Stomach (tissue), 9 donors: ENCODE results near the gene BBLN. TPM values are rescaled to one million over a fixed set of nuclear protein-coding genes. Genes with fewer than 3 reads are reported as not detected.

ENCODE experiments used
- DNase-seq, 2 donors: peaks; one replicate each; pipeline versions ENCODE4 v3.0.0 to v3.0.0-alpha.2; 2013 to 2019
- H3K27ac ChIP-seq, 5 donors: fragments of 200-600 bp in 4 of 5; sonication (generic) in 4 of 5; one replicate each; pipeline ENCODE4 v1.5.1; 2013 to 2019; ENCODE audit warnings: mild to moderate bottlenecking in 1 of 5, moderate library complexity in 1 of 5
- H3K27me3 ChIP-seq, 3 donors: fragments of 200-600 bp; sonication (generic); one replicate each; pipeline ENCODE4 v1.5.1; 2017 to 2019; ENCODE audit warnings: mixed run types in 1 of 3
- H3K36me3 ChIP-seq, 4 donors: fragments of 200-600 bp; sonication (generic); 1 replicate in 3 of 4; 2 replicates in 1 of 4; pipeline ENCODE4 v1.5.1; 2016 to 2019
- H3K4me1 ChIP-seq, 4 donors: fragments of 200-600 bp; sonication (generic); one replicate each; pipeline ENCODE4 v1.5.1; 2016 to 2019
- H3K4me3 ChIP-seq, 4 donors: fragments of 200-600 bp; sonication (generic) in 3 of 4; one replicate each; pipeline ENCODE4 v1.5.1; 2016 to 2019; ENCODE audit warnings: mild to moderate bottlenecking in 1 of 4
- H3K9me3 ChIP-seq, 4 donors: fragments of 200-600 bp; sonication (generic); one replicate each; pipeline ENCODE4 v1.5.1; 2016 to 2019
- CTCF ChIP-seq, 7 experiments: fragments of 450-650 bp in 4 of 7; fragments of 200-600 bp in 3 of 7; sonication (generic) in 3 of 7; IDR thresholded peaks; one replicate each; pipeline ENCODE4 v1.5.1; 2016 to 2019; ENCODE audit warnings: antibody characterized with exemption in 7 of 7, control low read depth in 2 of 7, mild to moderate bottlenecking in 1 of 7
- EP300 ChIP-seq: sonication (generic); formaldehyde crosslinking; IDR thresholded peaks from one replicate; pipeline ENCODE4 v1.6.1; 2017; ENCODE audit warnings: antibody characterized with exemption
- POLR2A ChIP-seq, 4 donors: fragments of 450-650 bp; IDR thresholded peaks; one replicate each; pipeline ENCODE4 v1.6.1; 2016; ENCODE audit warnings: antibody characterized with exemption in 4 of 4, control low read depth in 2 of 4, mild to moderate bottlenecking in 1 of 4, moderate library complexity in 1 of 4
- POLR2AphosphoS5 ChIP-seq, 3 donors: sonication (generic); formaldehyde crosslinking; IDR thresholded peaks; one replicate each; pipeline ENCODE4 v1.6.1; 2016; ENCODE audit warnings: antibody characterized with exemption in 3 of 3
- WGBS, 5 donors: extraction: QIAGEN DNeasy Blood & Tissue Kit in 3 of 5; methylation state at CpG; one replicate each; pipeline versions ENCODE4 v1.1.5 to v1.1.7; 2013 to 2018; 5-methylcytosine and 5-hydroxymethylcytosine counted together
- intact Hi-C: fragments of 100-400 bp; cut with DNase I; formaldehyde crosslinking; loops from one replicate; pipeline ENCODE4 v1.15.1; 2023; ENCODE audit warnings: low total_unique reads
- polyA plus RNA-seq, 3 donors: library from polyadenylated mRNA; stranded (reverse); fragments of 200-250 nt; gene quantifications; one replicate each; pipeline ENCODE4 v1.2.3, GENCODE V29; 2013
- total RNA-seq, 5 donors: library from RNA; depleted of rRNA; stranded (reverse); fragments of >200 nt; gene quantifications; one replicate each; pipeline versions ENCODE4 v1.1.0 to v1.2.3, GENCODE V29; 2014 to 2016
- donor health status: healthy with polysubstance abuse.
- donor health status: Bipolar disorder and iron deficiency.
- donor health status: healthy.

Gene BBLN
- total and polyA plus RNA-seq, 8 donors = 17.8 to 193 (median 147) TPM; not detected in 1

GRCh38 chr9:128145536-128145935 is 14.5 kb upstream of the BBLN start:
- no peaks in the 10 kb centered on the region for H3K27me3 ChIP-seq
- no peak overlapping the region for H3K27ac ChIP-seq
- DNase-seq = peak in 1 of 2 donors; percentile 59
- no peaks in the 10 kb centered on the region for H3K9me3 ChIP-seq
- intact Hi-C loops = no loop called here
- H3K4me1 ChIP-seq = peaks cover 10 to 47% (median 25%) of the 10 kb centered on the region in 4 donors
- WGBS, 5 donors = 44 to 69% (median 45%) methylated on average over 7 to 8 of the region's 8 CpGs
- H3K4me3 ChIP-seq = no peak overlapping the region
- no peaks in the 10 kb centered on the region for H3K36me3 ChIP-seq
- TF ChIP-seq POLR2A (IDR thresholded peaks at IDR 0.05) (no peak), POLR2AphosphoS5 (IDR thresholded peaks at IDR 0.05) (no peak), EP300 (no peak)

GRCh38 chr9:128145951-128146351 is 14.1 kb upstream of the BBLN start:
- no peak overlapping the region for H3K27ac ChIP-seq
- H3K27me3 ChIP-seq = no peaks in the 10 kb centered on the region
- no peaks in the 10 kb centered on the region for H3K36me3 ChIP-seq
- H3K9me3 ChIP-seq = no peaks in the 10 kb centered on the region
- no peak overlapping the region for H3K4me3 ChIP-seq
- no peak for DNase-seq
- intact Hi-C loops = no loop called here
- peaks cover 10 to 51% (median 26%) of the 10 kb centered on the region in 4 donors for H3K4me1 ChIP-seq
- TF ChIP-seq POLR2AphosphoS5 (IDR thresholded peaks at IDR 0.05) = no peak
- TF ChIP-seq EP300 = no peak
- 75 to 85% (median 78%) methylated on average over 7 to 13 of the region's 13 CpGs for WGBS, 5 donors

DNA sequence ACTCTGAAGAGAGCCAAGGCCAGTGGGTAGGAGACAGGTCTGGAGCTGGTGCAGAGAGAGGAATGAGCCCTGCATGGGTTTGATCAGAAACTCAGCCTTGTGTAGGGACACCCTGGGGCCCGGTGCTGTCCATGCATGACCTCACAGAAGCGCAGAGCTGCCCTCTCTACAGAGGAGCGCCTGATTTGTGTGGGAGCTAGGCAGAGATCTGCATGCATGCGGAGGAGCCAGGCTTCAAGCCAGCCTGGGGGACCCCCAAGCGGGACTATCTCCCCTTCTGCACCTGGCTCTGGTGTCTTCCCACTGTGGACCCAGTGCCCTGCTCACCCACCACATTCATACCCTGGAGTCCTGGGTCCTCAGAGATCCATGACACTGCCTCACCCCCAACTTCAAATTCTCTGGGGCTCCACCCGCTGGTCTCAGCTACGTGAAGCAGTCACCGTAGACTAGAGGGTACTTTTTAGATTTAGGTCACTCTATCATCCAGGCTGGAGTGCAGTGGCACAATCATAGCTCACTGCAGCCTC is 13.4 kb upstream of the BBLN start:
- Histone ChIP-seq H3K27ac (no peak overlapping the region), H3K9me3 (no peaks in the 10 kb centered on the region), H3K4me3 (no peak overlapping the region), H3K36me3 (no peaks in the 10 kb centered on the region), H3K4me1 (peaks cover 10 to 56% (median 26%) of the 10 kb centered on the region in 4 donors), H3K27me3 (no peaks in the 10 kb centered on the region)
- 87 to 94% (median 92%) methylated on average over 8 of the region's 8 CpGs for WGBS, 5 donors
- no peak for DNase-seq
- intact Hi-C loops = no loop called here
- no peak for TF ChIP-seq EP300
- TF ChIP-seq POLR2A (IDR thresholded peaks at IDR 0.05) = no peak
- TF ChIP-seq CTCF (IDR thresholded peaks at IDR 0.05) = no peak
- TF ChIP-seq POLR2AphosphoS5 (IDR thresholded peaks at IDR 0.05) = no peak

- peak in 1 of 2 donors; percentile 5 for DNase-seq
- H3K4me3 ChIP-seq = no peak overlapping the region
- peaks cover 10 to 50% (median 26%) of the 10 kb centered on the region in 4 donors for H3K4me1 ChIP-seq
- no peaks in the 10 kb centered on the region for H3K9me3 ChIP-seq
- TF ChIP-seq EP300 (no peak), CTCF (IDR thresholded peaks at IDR 0.05) (no peak), POLR2AphosphoS5 (IDR thresholded peaks at IDR 0.05) (no peak), POLR2A (IDR thresholded peaks at IDR 0.05) (no peak)
- H3K27ac ChIP-seq = peak overlapping the region in 3 of 5 donors; percentile 68 to 88 (median 87)
- intact Hi-C loops = no loop called here
- 77 to 92% (median 85%) methylated on average over 3 to 5 of the region's 5 CpGs for WGBS, 5 donors
- no peaks in the 10 kb centered on the region for H3K36me3 ChIP-seq
- H3K27me3 ChIP-seq = no peaks in the 10 kb centered on the region
Observed at GRCh38 chr9:128148509-128149000, 11.5 kb upstream of the BBLN start.

GRCh38 chr9:128149001-128149701 is 10.9 kb upstream of the BBLN start, which contains the start of gene LCN2:
Gene LCN2, plus strand, starts transcription at chr9:128149453. Its CDS starts 73 bp downstream, at chr9:128149526.
- H3K36me3 ChIP-seq = no peaks in the 10 kb centered on the region
- H3K4me3 ChIP-seq = peak within 1 kb of the TSS in 3 of 4 donors; percentile 13 to 44 (median 20)
- no peaks in the 10 kb centered on the region for H3K27me3 ChIP-seq
- TF ChIP-seq EP300 = no peak
- peak in 2 of 3 donors; percentile 67 to 86 for TF ChIP-seq POLR2AphosphoS5 (IDR thresholded peaks at IDR 0.05)
- intact Hi-C loops = no loop called here
- 42 to 63% (median 50%) methylated on average over 5 to 9 of the region's 9 CpGs for WGBS, 5 donors
- H3K4me1 ChIP-seq = peaks cover 10 to 44% (median 24%) of the 10 kb centered on the region in 4 donors
- H3K9me3 ChIP-seq = no peaks in the 10 kb centered on the region
- H3K27ac ChIP-seq = peak within 1 kb of the TSS in 4 of 5 donors; percentile 2 to 88 (median 78)
- DNase-seq = peak; percentile 84 to 85
